ENCODE measurements around the gene ELOVL1. TPM values are rescaled to one million over a fixed set of nuclear protein-coding genes. Genes with fewer than 3 reads are reported as not detected.

The ELOVL1 gene
- total RNA-seq, 2 experiments from 2014 or later = 81.2 to 84.7 TPM

DNA sequence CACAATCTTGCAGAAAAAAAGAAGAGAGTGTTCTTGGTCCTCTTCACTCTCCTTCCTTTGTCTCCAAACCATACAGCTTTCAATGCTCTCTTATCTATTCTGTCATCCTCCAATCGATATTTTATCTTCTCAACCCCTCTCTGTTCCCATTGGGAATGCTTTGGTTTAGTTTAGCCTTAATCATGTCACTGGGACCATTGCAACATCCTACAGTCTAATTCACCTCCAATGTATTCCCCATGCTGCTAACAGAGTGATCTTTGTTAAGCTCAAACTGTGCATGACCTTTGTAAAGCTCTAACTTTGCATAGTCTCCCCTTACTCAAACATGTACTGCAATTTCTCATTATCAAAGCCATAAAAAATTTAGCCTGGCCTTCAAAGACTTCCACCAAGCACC lies 27.3 kb downstream of the ELOVL1 start:
- ChIA-PET POLR2A (no interaction called here), CTCF (interaction anchor here (0.6 kb wide), 1 partner anchor 29 kb away, joined by 3 read pairs; no protein-coding TSS in a partner anchor)

GRCh38 chr1:43339584-43340232 lies 28.1 kb downstream of the ELOVL1 start:
- CTCF ChIA-PET = interaction anchor here (0.8 to 1.7 kb wide), 2 partner anchors 74 to 89 kb away, joined by 3 to 5 read pairs; no protein-coding TSS in a partner anchor
- POLR2A ChIA-PET = no interaction called here

GRCh38 chr1:43338001-43338400 lies 29.8 kb downstream of the ELOVL1 start:
- ChIA-PET CTCF (no interaction called here), POLR2A (no interaction called here)

GRCh38 chr1:43337588-43337987 lies 30.2 kb downstream of the ELOVL1 start, which contains the start of gene MPL:
TSS of gene MPL (plus strand) at chr1:43337818. CDS start at chr1:43337849, 31 bp downstream.
- POLR2A ChIA-PET = no interaction called here
- CTCF ChIA-PET = no interaction called here

- ChIA-PET POLR2A (no interaction called here), CTCF (interaction anchor here (0.7 kb wide), 1 partner anchor 107 kb away, joined by 3 read pairs; no protein-coding TSS in a partner anchor)
Observed at GRCh38 chr1:43334453-43335205, 33.2 kb downstream of the ELOVL1 start.

DNA sequence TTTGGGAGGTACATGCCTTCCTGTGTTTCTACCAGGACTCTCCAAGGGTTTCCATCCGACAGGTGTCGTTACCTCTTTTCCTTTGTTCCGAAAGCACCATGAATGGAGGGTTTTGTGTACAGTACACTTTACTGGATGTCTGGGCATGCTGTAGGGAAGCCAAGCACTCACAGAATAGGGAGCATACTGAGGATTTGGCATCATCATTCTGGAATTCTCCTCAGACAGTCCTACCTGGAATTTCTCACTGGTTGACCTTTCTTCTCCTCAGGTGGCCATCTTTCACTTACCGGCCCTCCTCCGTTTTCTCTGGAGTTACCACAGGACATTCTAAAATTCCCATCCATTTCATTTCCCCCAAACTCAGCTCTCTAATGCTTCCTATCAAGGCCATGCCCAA lies 36.1 kb downstream of the ELOVL1 start:
- POLR2A ChIA-PET = no interaction called here
- CTCF ChIA-PET = no interaction called here

DNA sequence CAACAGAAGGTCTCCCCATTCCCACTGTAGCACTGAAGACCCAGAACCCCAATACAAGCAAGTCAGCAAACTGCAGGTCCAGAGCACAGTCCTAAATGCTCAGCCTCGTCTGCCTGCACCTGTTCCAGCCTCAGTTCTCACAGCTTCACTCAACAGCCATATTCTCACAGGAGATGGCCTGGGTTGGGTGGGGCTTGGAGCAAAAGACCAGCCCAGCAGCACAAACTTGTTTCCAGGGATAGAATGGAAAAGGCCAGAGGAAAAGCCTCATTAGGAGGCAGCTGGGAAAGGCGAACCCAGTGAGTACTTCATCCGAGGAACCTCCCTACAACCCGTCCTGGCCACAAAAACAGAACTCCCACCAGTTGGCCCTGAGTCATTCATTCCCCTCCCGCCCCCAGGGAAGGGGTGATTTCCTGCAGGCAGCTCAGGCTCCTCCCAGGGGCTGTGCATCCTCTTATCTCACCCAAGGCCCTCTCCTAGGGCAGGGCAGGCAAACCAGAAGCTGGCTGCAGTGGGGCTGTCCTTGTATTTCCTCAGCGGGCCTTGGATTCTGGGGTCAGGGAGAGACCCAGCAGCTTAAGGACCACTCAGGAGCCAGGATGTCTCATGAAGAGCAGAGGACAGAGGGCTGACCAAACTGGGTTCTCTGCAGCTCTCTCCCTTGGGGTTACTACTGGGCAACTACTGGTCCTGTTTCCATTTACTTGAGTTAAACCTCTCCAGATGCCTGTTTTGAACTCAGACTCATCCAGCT lies 37.6 kb downstream of the ELOVL1 start:
- POLR2A ChIA-PET = no interaction called here

DNA sequence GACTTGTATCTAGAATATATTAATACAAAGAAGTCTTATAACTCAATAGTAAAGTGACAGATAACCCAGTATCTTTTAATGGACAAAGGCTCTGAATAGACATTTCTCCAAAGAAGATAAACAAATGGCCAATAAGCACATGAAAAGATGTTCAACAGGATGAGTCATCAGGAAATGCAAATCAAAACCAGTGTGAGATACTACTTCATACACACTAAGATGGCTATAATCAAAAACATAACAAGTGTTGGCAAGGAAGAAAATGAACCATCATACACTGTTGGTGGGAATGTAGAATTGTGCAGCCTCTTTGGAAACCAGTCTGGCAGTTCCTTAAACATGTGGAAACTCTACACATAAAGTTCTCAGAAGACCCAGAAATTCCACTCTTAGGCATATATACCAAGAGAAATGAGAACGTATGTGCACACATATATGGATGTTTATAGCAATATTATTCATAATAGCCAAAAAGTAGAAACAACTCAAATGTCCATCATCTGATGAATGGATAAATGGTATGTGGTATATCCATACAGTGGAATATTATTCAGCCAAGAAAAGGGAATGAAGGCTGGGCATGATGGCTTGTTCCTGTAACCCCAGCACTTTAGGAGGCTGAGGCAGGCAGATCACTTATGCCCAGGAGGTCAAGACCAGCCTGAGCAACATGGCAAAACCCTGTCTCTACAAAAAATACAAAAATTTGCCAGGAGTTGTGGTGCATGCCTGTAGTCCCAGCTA lies 40.1 kb downstream of the ELOVL1 start:
- ChIA-PET CTCF (no interaction called here), POLR2A (no interaction called here)

More for the DNA sequence above, 37.6 kb downstream of the ELOVL1 start:
- CTCF ChIA-PET = no interaction called here

- CTCF ChIA-PET = no interaction called here
- POLR2A ChIA-PET = no interaction called here
Observed at GRCh38 chr1:43325381-43325780, 42.4 kb downstream of the ELOVL1 start.

DNA sequence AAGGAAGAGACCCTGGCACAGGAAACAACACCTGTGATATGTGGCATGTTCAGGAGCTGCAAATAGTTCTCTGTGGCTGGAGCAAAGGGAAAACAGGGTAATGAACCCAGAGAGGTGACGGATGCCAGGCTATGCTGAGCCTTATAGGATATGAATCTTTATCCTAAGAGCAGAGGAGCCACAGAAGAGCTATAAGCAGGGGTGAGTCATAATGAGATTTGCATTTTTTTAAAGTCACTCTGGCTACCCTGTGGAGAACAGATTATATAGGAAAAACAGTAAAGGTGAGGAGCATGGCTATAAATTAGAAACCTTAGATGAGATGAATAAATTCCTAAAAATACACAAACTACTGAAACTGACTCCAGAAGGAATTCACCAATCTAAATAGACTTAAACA lies 43.0 kb downstream of the ELOVL1 start:
- ChIA-PET CTCF (no interaction called here), POLR2A (no interaction called here)

GRCh38 chr1:43322506-43322905 lies 45.3 kb downstream of the ELOVL1 start:
- ChIA-PET POLR2A (no interaction called here), CTCF (no interaction called here)

- ChIA-PET POLR2A (no interaction called here), CTCF (no interaction called here)
Observed at GRCh38 chr1:43321331-43321891, 46.4 kb downstream of the ELOVL1 start.

- ChIA-PET CTCF (no interaction called here), POLR2A (no interaction called here)
Observed at GRCh38 chr1:43319766-43320165, 48.0 kb downstream of the ELOVL1 start.

GRCh38 chr1:43319288-43319687 lies 48.5 kb downstream of the ELOVL1 start:
- POLR2A ChIA-PET = no interaction called here
- CTCF ChIA-PET = no interaction called here

- ChIA-PET POLR2A (no interaction called here), CTCF (no interaction called here)
Observed at GRCh38 chr1:43318831-43319230, 49.0 kb downstream of the ELOVL1 start.

DNA sequence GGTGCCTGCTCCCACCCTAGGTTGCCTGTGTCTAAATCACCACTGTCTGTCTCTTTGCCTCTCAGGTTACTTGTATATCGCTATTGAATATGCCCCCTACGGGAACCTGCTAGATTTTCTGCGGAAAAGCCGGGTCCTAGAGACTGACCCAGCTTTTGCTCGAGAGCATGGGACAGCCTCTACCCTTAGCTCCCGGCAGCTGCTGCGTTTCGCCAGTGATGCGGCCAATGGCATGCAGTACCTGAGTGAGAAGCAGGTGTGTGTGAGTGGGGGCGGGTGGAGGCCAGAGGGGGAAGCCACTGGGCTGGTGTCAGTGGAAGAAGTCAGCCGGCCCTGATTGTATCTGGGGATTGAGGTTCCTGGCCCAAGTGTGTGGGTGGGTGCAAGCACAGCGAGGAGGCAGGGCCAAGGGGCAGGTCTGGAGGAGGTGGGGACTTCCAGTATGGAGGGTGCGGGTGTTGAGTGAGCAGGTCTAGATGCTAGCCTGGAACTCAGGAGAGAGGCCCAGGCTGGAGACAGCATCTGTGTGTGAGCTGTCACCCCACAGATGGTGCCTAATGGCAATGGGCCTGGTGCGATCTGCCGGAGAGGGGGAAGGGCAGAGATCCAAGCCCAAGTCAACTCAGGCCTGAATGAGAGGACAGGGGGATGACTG lies 49.9 kb downstream of the ELOVL1 start:
- ChIA-PET CTCF (no interaction called here), POLR2A (no interaction called here)

- CTCF ChIA-PET = no interaction called here
- POLR2A ChIA-PET = no interaction called here
Observed at GRCh38 chr1:43316738-43317520, 50.9 kb downstream of the ELOVL1 start.

DNA sequence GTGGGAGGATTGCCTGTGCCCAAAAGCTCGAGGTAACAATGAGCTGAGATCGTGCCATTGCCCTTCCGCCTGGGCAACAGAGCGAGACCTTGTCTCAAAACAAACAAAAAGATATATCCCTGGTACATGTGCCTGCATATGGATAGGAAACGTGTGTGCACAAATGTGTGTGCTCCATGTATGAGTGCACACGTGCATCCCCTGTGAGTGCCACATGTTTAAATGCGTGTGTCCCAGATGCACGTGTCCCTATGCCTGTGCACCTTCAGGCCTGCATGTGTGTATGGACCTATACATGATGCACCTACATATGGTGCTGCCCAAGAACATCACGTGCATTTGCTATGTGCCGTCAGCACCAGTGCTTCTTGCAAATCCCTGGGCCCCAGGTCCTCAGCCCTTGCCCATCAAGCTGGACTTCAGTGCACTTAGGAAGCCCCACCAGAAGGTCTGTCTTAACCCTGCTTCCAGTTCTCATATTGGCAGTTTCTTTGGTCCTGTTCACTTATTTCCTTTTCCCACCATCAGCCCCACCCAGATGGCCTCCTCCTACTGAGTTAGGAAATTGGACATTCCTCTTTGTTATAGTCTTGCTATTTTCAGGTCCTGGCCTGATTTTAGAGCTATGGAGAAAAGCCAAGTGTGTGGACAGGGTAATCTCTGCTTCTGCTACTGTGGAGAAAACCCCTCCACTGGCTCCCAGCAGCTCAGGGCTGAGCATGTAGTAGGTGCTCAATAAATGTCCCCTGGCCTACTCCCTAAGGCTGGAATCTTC lies 51.7 kb downstream of the ELOVL1 start:
- ChIA-PET POLR2A (no interaction called here), CTCF (no interaction called here)
